HepG2 (cell line): ENCODE data around the gene MYO5B. TPM values are rescaled to one million over a fixed set of nuclear protein-coding genes. Genes with fewer than 3 reads are reported as not detected.
A peak's percentile ranks its signal among the peaks of the same experiment; 100 is the strongest.

Experiments used
- AHDC1 ChIP-seq: sonication (generic); formaldehyde crosslinking; IDR thresholded peaks from 2 replicates; pipeline ENCODE4 v1.5.1; 2020; ENCODE audit warnings: mild to moderate bottlenecking, missing genetic modification reagents, borderline replicate concordance
- ARID2 ChIP-seq: sonication (generic); formaldehyde crosslinking; IDR thresholded peaks from 2 replicates; pipeline ENCODE4 v1.8.1; 2022; ENCODE audit warnings: mild to moderate bottlenecking, missing genetic modification reagents, borderline replicate concordance
- ARID3A ChIP-seq: IDR thresholded peaks from 2 replicates; pipeline ENCODE4 v1.6.1; 2012; ENCODE audit warnings: low read depth, low read length, improper control_type of control experiment
- CCDC6 ChIP-seq: sonication (generic); formaldehyde crosslinking; IDR thresholded peaks from 2 replicates; pipeline ENCODE4 v1.8.1; 2022; ENCODE audit warnings: mild to moderate bottlenecking, missing genetic modification reagents, moderate library complexity
- MATR3 ChIP-seq: sonication (generic); formaldehyde crosslinking; IDR thresholded peaks from 2 replicates; pipeline ENCODE4 v1.4.0; 2020; ENCODE audit warnings: missing genetic modification reagents
- MXD1 ChIP-seq: sonication (generic); formaldehyde crosslinking; IDR thresholded peaks from 2 replicates; pipeline ENCODE4 v1.4.0; 2020; ENCODE audit warnings: mild to moderate bottlenecking, missing genetic modification reagents
- NFAT5 ChIP-seq: sonication (generic); formaldehyde crosslinking; IDR thresholded peaks from 2 replicates; pipeline ENCODE4 v1.4.0; 2020; ENCODE audit warnings: missing genetic modification reagents
- SAFB2 ChIP-seq: sonication (generic); formaldehyde crosslinking; IDR thresholded peaks from 2 replicates; pipeline ENCODE4 v1.5.1; 2020; ENCODE audit warnings: missing genetic modification reagents, low read depth, mild to moderate bottlenecking, borderline replicate concordance
- ZBTB43 ChIP-seq: sonication (generic); formaldehyde crosslinking; conservative IDR thresholded peaks from 2 replicates; pipeline ENCODE4 v1.4.0; 2020; ENCODE audit warnings: missing genetic modification reagents
- ZFP41 ChIP-seq: sonication (generic); formaldehyde crosslinking; IDR thresholded peaks from 2 replicates; pipeline ENCODE4 v1.4.0; 2020; ENCODE audit warnings: mild to moderate bottlenecking, missing genetic modification reagents, borderline replicate concordance
- polyA plus RNA-seq, 8 experiments: library from polyadenylated mRNA; depleted of rRNA in 3 of 8; stranded (reverse) in 7 of 8; unstranded in 1 of 8; fragments of >200 nt; fragmentation: Illumina TruSeq in 4 of 8; extraction: Trizol in 4 of 8; gene quantifications; 2 replicates each; pipeline versions ENCODE4 v1.2.1 to v1.2.3, GENCODE V29; 2011 to 2016; ENCODE audit warnings: low read depth in 4 of 8, missing spikeins in 1 of 8, mixed read lengths in 1 of 8; ENCODE audit not compliant: insufficient read depth in 1 of 8
- total RNA-seq, 5 experiments: library from RNA; depleted of rRNA; stranded (reverse); fragments of >200 nt; fragmentation: Illumina TruSeq; extraction: Trizol; gene quantifications; 2 replicates each; pipeline ENCODE4 v1.2.3, GENCODE V29; 2016; ENCODE audit warnings: low read depth in 1 of 5

Gene MYO5B
- total and polyA plus RNA-seq, 2 of the 13 experiments (the other 11 are each of a cell fraction or from before 2014, with no cell fraction given) = 13.1 to 24.0 TPM

GRCh38 chr18:50090370-50091312 lies 104.3 kb downstream of the MYO5B start (continued):
- TF ChIP-seq SAFB2 = no peak
- TF ChIP-seq ZBTB43 = no peak
- no peak for TF ChIP-seq CCDC6 (CRISPR knock-in tag)
- TF ChIP-seq ARID3A = no peak
- no peak for TF ChIP-seq ARID2 (CRISPR knock-in tag)
- no peak for TF ChIP-seq MATR3 (CRISPR knock-in tag)
- TF ChIP-seq ZFP41 (CRISPR knock-in tag) = no peak
- no peak for TF ChIP-seq MXD1
- no peak for TF ChIP-seq NFAT5 (CRISPR knock-in tag)
- peak; percentile 68; the same call in 1 of the 2 replicates for TF ChIP-seq AHDC1 (CRISPR knock-in tag)
